Right lobe of liver (tissue), 6 donors: ENCODE measurements around the gene DOCK1. TPM values are rescaled to one million over a fixed set of nuclear protein-coding genes. Genes with fewer than 3 reads are reported as not detected.

Experiments used
- ATAC-seq, 4 donors: fragments of 200-7000 bp; cut with Tn5 transposase; one replicate each; pipeline ENCODE4 v1.9.1; 2020; ENCODE audit warnings: mild to moderate bottlenecking in 4 of 4, moderate library complexity in 4 of 4
- DNase-seq, 3 donors: peaks; one replicate each; pipeline ENCODE4 v3.0.0-alpha.2; 2020
- H3K27ac ChIP-seq, 3 donors: fragments of 200-600 bp; one replicate each; pipeline ENCODE4 v1.8.0; 2022
- H3K27me3 ChIP-seq, 2 donors: fragments of 200-600 bp; one replicate each; pipeline ENCODE4 v1.8.0; 2022
- H3K36me3 ChIP-seq, 4 donors: fragments of 200-600 bp; sonication (generic) in 1 of 4; one replicate each; pipeline versions ENCODE4 v1.5.1 to v1.8.0; 2017 to 2022; ENCODE audit warnings: control low read depth in 1 of 4
- H3K4me1 ChIP-seq, 4 donors: fragments of 200-600 bp; sonication (generic) in 1 of 4; one replicate each; pipeline versions ENCODE4 v1.5.1 to v1.8.0; 2017 to 2022; ENCODE audit warnings: control low read depth in 1 of 4
- H3K4me3 ChIP-seq, 3 donors: fragments of 200-600 bp; one replicate each; pipeline ENCODE4 v1.8.0; 2022
- H3K9me3 ChIP-seq, 4 donors: fragments of 200-600 bp; sonication (generic) in 1 of 4; one replicate each; pipeline versions ENCODE4 v1.5.1 to v1.8.0; 2017 to 2022; ENCODE audit warnings: control low read depth in 1 of 4
- CTCF ChIP-seq, 4 donors: fragments of 200-600 bp in 3 of 4; fragments of 450-650 bp in 1 of 4; IDR thresholded peaks; one replicate each; pipeline versions ENCODE4 v1.5.1 to v1.8.0; 2016 to 2022; ENCODE audit warnings: antibody characterized with exemption in 4 of 4, mild to moderate bottlenecking in 2 of 4
- POLR2A ChIP-seq: fragments of 450-650 bp; IDR thresholded peaks from one replicate; pipeline ENCODE4 v1.6.1; 2017; ENCODE audit warnings: antibody characterized with exemption, mild to moderate bottlenecking
- WGBS: methylation state at CpG from one replicate; pipeline ENCODE4 v1.1.6; 2018; ENCODE audit warnings: low coverage, low lambda C conversion rate; ENCODE audit not compliant: insufficient coverage; ENCODE audit errors: missing lambda C conversion rate; 5-methylcytosine and 5-hydroxymethylcytosine counted together
- intact Hi-C, 2 donors: fragments of 100-400 bp; cut with DNase I; formaldehyde crosslinking; loops; one replicate each; pipeline versions ENCODE4 v1.11.2 to v1.14.1; 2022
- total RNA-seq, 6 experiments: library from RNA; depleted of rRNA in 2 of 6; stranded (reverse); fragments of >200 nt in 2 of 6; fragmentation: NEBNext Ultra II Directional in 3 of 6; extraction: Animal tissue kit (Norgen Biotek cat#: 25700) in 3 of 6; gene quantifications; one replicate each; pipeline versions ENCODE4 v1.1.0 to v1.2.4, GENCODE V29; 2016 to 2023
- donor health status: DM: no; HTN: yes; CAD: no.
- donor health status: DM: no; HTN: no; CAD: no.
- donor health status: DM: no; HTN: no; CAD: no.
- donor health status: DM: no; HTN: yes; CAD: no.
- donor health status: DM: no; HTN: yes; CAD: no.

DOCK1 gene
- total RNA-seq, 6 experiments from 2014 or later: 13.8 to 17.8 (median 14.6) TPM

GRCh38 chr10:127368929-127369328 lies 463.7 kb downstream of the DOCK1 start:
- intact Hi-C loops: no loop called here
- Histone ChIP-seq H3K9me3 (no peaks in the 10 kb centered on the region), H3K4me3 (no peak overlapping the region), H3K36me3 (peaks cover 0 to 3% (median 0%) of the 10 kb centered on the region in 4 donors), H3K27ac (no peak overlapping the region), H3K4me1 (no peaks in the 10 kb centered on the region), H3K27me3 (no peaks in the 10 kb centered on the region)
- ATAC-seq: no peak
- 89% methylated on average over 4 of the region's 4 CpGs for WGBS
- TF ChIP-seq CTCF (IDR thresholded peaks at IDR 0.05) (no peak), POLR2A (no peak)
- DNase-seq: no peak

GRCh38 chr10:127370601-127371000 lies 465.4 kb downstream of the DOCK1 start:
- ATAC-seq (no peak), DNase-seq (no peak)
- intact Hi-C loops: no loop called here
- Histone ChIP-seq H3K9me3 (no peaks in the 10 kb centered on the region), H3K4me1 (no peaks in the 10 kb centered on the region), H3K27ac (no peak overlapping the region), H3K4me3 (no peak overlapping the region), H3K36me3 (peaks cover 0 to 6% (median 0%) of the 10 kb centered on the region in 4 donors), H3K27me3 (no peaks in the 10 kb centered on the region)
- TF ChIP-seq POLR2A (no peak), CTCF (IDR thresholded peaks at IDR 0.05) (no peak)
- WGBS: 93% methylated on average over 7 of the region's 7 CpGs

GRCh38 chr10:127372361-127372760 lies 467.1 kb downstream of the DOCK1 start:
- H3K4me3 ChIP-seq: no peak overlapping the region
- WGBS: 60% methylated on average over 1 of the region's 3 CpGs
- no peak overlapping the region for H3K27ac ChIP-seq
- TF ChIP-seq CTCF (IDR thresholded peaks at IDR 0.05) (no peak), POLR2A (no peak)
- H3K27me3 ChIP-seq: no peaks in the 10 kb centered on the region
- ATAC-seq: no peak
- no peak for DNase-seq
- no peaks in the 10 kb centered on the region for H3K9me3 ChIP-seq
- H3K4me1 ChIP-seq: no peaks in the 10 kb centered on the region
- H3K36me3 ChIP-seq: peaks cover 0 to 6% (median 0%) of the 10 kb centered on the region in 4 donors
- intact Hi-C loops: no loop called here

GRCh38 chr10:127374074-127374680 lies 468.9 kb downstream of the DOCK1 start:
- H3K36me3 ChIP-seq: peaks cover 0 to 6% (median 0%) of the 10 kb centered on the region in 4 donors
- no peak overlapping the region for H3K27ac ChIP-seq
- DNase-seq (no peak), ATAC-seq (no peak)
- H3K27me3 ChIP-seq: no peaks in the 10 kb centered on the region
- 88% methylated on average over 19 of the region's 20 CpGs for WGBS
- H3K9me3 ChIP-seq: no peaks in the 10 kb centered on the region
- intact Hi-C loops: no loop called here
- no peak for TF ChIP-seq CTCF (IDR thresholded peaks at IDR 0.05)
- no peak for TF ChIP-seq POLR2A
- no peaks in the 10 kb centered on the region for H3K4me1 ChIP-seq
- H3K4me3 ChIP-seq: no peak overlapping the region
